ENCODE results near the gene C11orf68.

The C11orf68 gene

GRCh38 chr11:65911682-65912568 lies 6.9 kb downstream of the C11orf68 start:
- Histone ChIP-seq H3K14ac (ENCODE audit: low read length) (no peak overlapping the region), H3K4me1 (ENCODE audit: control insufficient read depth in 2 of 2, insufficient read depth in 1 of 2, low read depth in 1 of 2, low read length in 2 of 2) (peaks cover 0 to 7% of the 10 kb centered on the region in 2 donors), H2BK5ac (ENCODE audit: low read length) (peak overlapping the region; percentile 30), H3K27me3 (ENCODE audit: control insufficient read depth in 3 of 3, insufficient read depth in 3 of 3, low read depth in 1 of 3, low read length in 3 of 3) (peaks cover 0 to 5% (median 0%) of the 10 kb centered on the region in 3 experiments), H2AFZ (ENCODE audit: low read length) (peak overlapping the region; percentile 89), H3K4me3 (ENCODE audit: low read length in 2 of 2) (no peak overlapping the region), H3K4ac (ENCODE audit: low read length) (no peak overlapping the region), H3K27ac (replicated peaks; ENCODE audit: low read length) (no peak overlapping the region), H3K36me3 (replicated peaks in 1 of 2; ENCODE audit: control insufficient read depth in 2 of 2, insufficient read depth in 2 of 2, low read length in 2 of 2) (peaks cover 3% of the 10 kb centered on the region in 2 donors), H2BK15ac (ENCODE audit: low read length) (peak overlapping the region; percentile 49), H3K4me2 (ENCODE audit: insufficient read depth, low read length, poor library complexity, severe bottlenecking) (no peak overlapping the region), H4K91ac (ENCODE audit: low read depth, low read length, poor library complexity) (peak overlapping the region; percentile 61), H2BK120ac (ENCODE audit: low read depth, low read length) (no peak overlapping the region), H3K9me3 (replicated peaks in 1 of 2; ENCODE audit: control insufficient read depth in 2 of 2, insufficient read depth in 1 of 2, low read depth in 1 of 2, low read length in 2 of 2) (peaks cover 0 to 2% of the 10 kb centered on the region in 2 donors), H3K18ac (ENCODE audit: low read length) (peak overlapping the region; percentile 76), H3K79me1 (ENCODE audit: low read depth, low read length) (no peaks in the 10 kb centered on the region), H3K9ac (ENCODE audit: low read depth, low read length, poor library complexity) (no peak overlapping the region), H2AK5ac (ENCODE audit: low read depth, low read length) (peak overlapping the region; percentile 77), H4K8ac (ENCODE audit: low read depth, low read length) (peak overlapping the region; percentile 73), H2BK12ac (ENCODE audit: low read length) (no peak overlapping the region), H3K23ac (ENCODE audit: low read depth, low read length, poor library complexity) (no peak overlapping the region)
- no peak for DNase-seq (ENCODE audit: low spot score)
- no CpG with 5 or more reads among the region's 14 CpGs for WGBS, 2 donors (ENCODE audit: extremely low coverage in 2 of 2, insufficient read length in 2 of 2, insufficient replicate concordance in 1 of 2)

- Histone ChIP-seq H3K14ac (ENCODE audit: low read length) (no peak overlapping the region), H3K4me2 (ENCODE audit: insufficient read depth, low read length, poor library complexity, severe bottlenecking) (no peak overlapping the region), H2BK120ac (ENCODE audit: low read depth, low read length) (no peak overlapping the region), H3K9ac (ENCODE audit: low read depth, low read length, poor library complexity) (no peak overlapping the region), H4K8ac (ENCODE audit: low read depth, low read length) (no peak overlapping the region), H3K36me3 (replicated peaks in 1 of 2; ENCODE audit: control insufficient read depth in 2 of 2, insufficient read depth in 2 of 2, low read length in 2 of 2) (no peaks in the 10 kb centered on the region), H2BK5ac (ENCODE audit: low read length) (no peak overlapping the region), H3K27me3 (ENCODE audit: control insufficient read depth in 3 of 3, insufficient read depth in 3 of 3, low read depth in 1 of 3, low read length in 3 of 3) (peaks cover 0 to 11% (median 0%) of the 10 kb centered on the region in 3 experiments), H3K4me1 (ENCODE audit: control insufficient read depth in 2 of 2, insufficient read depth in 1 of 2, low read depth in 1 of 2, low read length in 2 of 2) (peaks cover 6 to 14% of the 10 kb centered on the region in 2 donors), H3K23ac (ENCODE audit: low read depth, low read length, poor library complexity) (no peak overlapping the region), H3K4me3 (ENCODE audit: low read length in 2 of 2) (no peak overlapping the region), H2AFZ (ENCODE audit: low read length) (no peak overlapping the region), H3K9me3 (replicated peaks in 1 of 2; ENCODE audit: control insufficient read depth in 2 of 2, insufficient read depth in 1 of 2, low read depth in 1 of 2, low read length in 2 of 2) (no peaks in the 10 kb centered on the region), H3K27ac (replicated peaks; ENCODE audit: low read length) (no peak overlapping the region), H3K4ac (ENCODE audit: low read length) (no peak overlapping the region), H3K18ac (ENCODE audit: low read length) (no peak overlapping the region), H2BK15ac (ENCODE audit: low read length) (no peak overlapping the region), H4K91ac (ENCODE audit: low read depth, low read length, poor library complexity) (no peak overlapping the region), H2BK12ac (ENCODE audit: low read length) (no peak overlapping the region), H2AK5ac (ENCODE audit: low read depth, low read length) (peak overlapping the region; percentile 71), H3K79me1 (ENCODE audit: low read depth, low read length) (no peaks in the 10 kb centered on the region)
- DNase-seq (ENCODE audit: low spot score): no peak
- no CpG with 5 or more reads among the region's 6 CpGs for WGBS, 2 donors (ENCODE audit: extremely low coverage in 2 of 2, insufficient read length in 2 of 2, insufficient replicate concordance in 1 of 2)
These were observed 11.0 kb downstream of the C11orf68 start for GRCh38 chr11:65907878-65908277.

- H3K18ac ChIP-seq (ENCODE audit: low read length): no peak overlapping the region
- H3K23ac ChIP-seq (ENCODE audit: low read depth, low read length, poor library complexity): no peak overlapping the region
- no peak overlapping the region for H3K4me2 ChIP-seq (ENCODE audit: insufficient read depth, low read length, poor library complexity, severe bottlenecking)
- H2BK5ac ChIP-seq (ENCODE audit: low read length): no peak overlapping the region
- H2BK12ac ChIP-seq (ENCODE audit: low read length): no peak overlapping the region
- H2BK120ac ChIP-seq (ENCODE audit: low read depth, low read length): no peak overlapping the region
- peaks cover 7 to 13% of the 10 kb centered on the region in 2 donors for H3K4me1 ChIP-seq (ENCODE audit: control insufficient read depth in 2 of 2, insufficient read depth in 1 of 2, low read depth in 1 of 2, low read length in 2 of 2)
- peaks cover 0 to 22% (median 0%) of the 10 kb centered on the region in 3 experiments for H3K27me3 ChIP-seq (ENCODE audit: control insufficient read depth in 3 of 3, insufficient read depth in 3 of 3, low read depth in 1 of 3, low read length in 3 of 3)
- no peaks in the 10 kb centered on the region for H3K9me3 ChIP-seq (replicated peaks in 1 of 2; ENCODE audit: control insufficient read depth in 2 of 2, insufficient read depth in 1 of 2, low read depth in 1 of 2, low read length in 2 of 2)
- no peaks in the 10 kb centered on the region for H3K79me1 ChIP-seq (ENCODE audit: low read depth, low read length)
- no peaks in the 10 kb centered on the region for H3K36me3 ChIP-seq (replicated peaks in 1 of 2; ENCODE audit: control insufficient read depth in 2 of 2, insufficient read depth in 2 of 2, low read length in 2 of 2)
- H3K4me3 ChIP-seq (ENCODE audit: low read length in 2 of 2): no peak overlapping the region
- no peak overlapping the region for H3K14ac ChIP-seq (ENCODE audit: low read length)
- H3K4ac ChIP-seq (ENCODE audit: low read length): no peak overlapping the region
- WGBS, 2 donors (ENCODE audit: extremely low coverage in 2 of 2, insufficient read length in 2 of 2, insufficient replicate concordance in 1 of 2): no CpG with 5 or more reads among the region's 5 CpGs
- H3K9ac ChIP-seq (ENCODE audit: low read depth, low read length, poor library complexity): no peak overlapping the region
- DNase-seq (ENCODE audit: low spot score): no peak
- H2BK15ac ChIP-seq (ENCODE audit: low read length): no peak overlapping the region
- no peak overlapping the region for H3K27ac ChIP-seq (replicated peaks; ENCODE audit: low read length)
- no peak overlapping the region for H2AFZ ChIP-seq (ENCODE audit: low read length)
- H4K8ac ChIP-seq (ENCODE audit: low read depth, low read length): no peak overlapping the region
- H4K91ac ChIP-seq (ENCODE audit: low read depth, low read length, poor library complexity): no peak overlapping the region
- no peak overlapping the region for H2AK5ac ChIP-seq (ENCODE audit: low read depth, low read length)
These were observed 12.3 kb downstream of the C11orf68 start for GRCh38 chr11:65906602-65907001.

- no CpG with 5 or more reads among the region's 8 CpGs for WGBS, 2 donors (ENCODE audit: extremely low coverage in 2 of 2, insufficient read length in 2 of 2, insufficient replicate concordance in 1 of 2)
- no peak overlapping the region for H3K18ac ChIP-seq (ENCODE audit: low read length)
- H2BK12ac ChIP-seq (ENCODE audit: low read length): no peak overlapping the region
- H2BK5ac ChIP-seq (ENCODE audit: low read length): no peak overlapping the region
- H3K79me1 ChIP-seq (ENCODE audit: low read depth, low read length): no peaks in the 10 kb centered on the region
- H3K9ac ChIP-seq (ENCODE audit: low read depth, low read length, poor library complexity): no peak overlapping the region
- no peak overlapping the region for H3K4me2 ChIP-seq (ENCODE audit: insufficient read depth, low read length, poor library complexity, severe bottlenecking)
- no peak overlapping the region for H2AK5ac ChIP-seq (ENCODE audit: low read depth, low read length)
- peaks cover 20 to 48% (median 21%) of the 10 kb centered on the region in 3 experiments for H3K27me3 ChIP-seq (ENCODE audit: control insufficient read depth in 3 of 3, insufficient read depth in 3 of 3, low read depth in 1 of 3, low read length in 3 of 3)
- no peak overlapping the region for H3K23ac ChIP-seq (ENCODE audit: low read depth, low read length, poor library complexity)
- H3K4ac ChIP-seq (ENCODE audit: low read length): no peak overlapping the region
- H2BK120ac ChIP-seq (ENCODE audit: low read depth, low read length): no peak overlapping the region
- H3K36me3 ChIP-seq (replicated peaks in 1 of 2; ENCODE audit: control insufficient read depth in 2 of 2, insufficient read depth in 2 of 2, low read length in 2 of 2): no peaks in the 10 kb centered on the region
- no peak overlapping the region for H4K8ac ChIP-seq (ENCODE audit: low read depth, low read length)
- no peak overlapping the region for H3K27ac ChIP-seq (replicated peaks; ENCODE audit: low read length)
- H2AFZ ChIP-seq (ENCODE audit: low read length): no peak overlapping the region
- no peak for DNase-seq (ENCODE audit: low spot score)
- H3K4me3 ChIP-seq (ENCODE audit: low read length in 2 of 2): no peak overlapping the region
- H3K4me1 ChIP-seq (ENCODE audit: control insufficient read depth in 2 of 2, insufficient read depth in 1 of 2, low read depth in 1 of 2, low read length in 2 of 2): peaks cover 11 to 12% of the 10 kb centered on the region in 2 donors
- no peak overlapping the region for H2BK15ac ChIP-seq (ENCODE audit: low read length)
- no peak overlapping the region for H3K14ac ChIP-seq (ENCODE audit: low read length)
- no peak overlapping the region for H4K91ac ChIP-seq (ENCODE audit: low read depth, low read length, poor library complexity)
- H3K9me3 ChIP-seq (replicated peaks in 1 of 2; ENCODE audit: control insufficient read depth in 2 of 2, insufficient read depth in 1 of 2, low read depth in 1 of 2, low read length in 2 of 2): peaks cover 0 to 2% of the 10 kb centered on the region in 2 donors
These were observed 15.1 kb downstream of the C11orf68 start for GRCh38 chr11:65903715-65904114.
